ENCODE measurements around the gene COBL.

- no peak for TF ChIP-seq TEAD4 (IDR thresholded peaks at IDR 0.05)
- no peak for TF ChIP-seq REST (IDR thresholded peaks at IDR 0.05; ENCODE audit: low read depth)
- TF ChIP-seq EP300 (IDR thresholded peaks at IDR 0.05; ENCODE audit: borderline replicate concordance): no peak
- TF ChIP-seq YY1 (IDR thresholded peaks at IDR 0.05; ENCODE audit: low read depth): no peak
- TF ChIP-seq EGR1 (IDR thresholded peaks at IDR 0.05): no peak
- no peak for TF ChIP-seq RAD21 (IDR thresholded peaks at IDR 0.05; ENCODE audit: low read depth)
- TF ChIP-seq TAF1 (IDR thresholded peaks at IDR 0.05; ENCODE audit: low read depth): no peak
- no peak for TF ChIP-seq CEBPB (IDR thresholded peaks at IDR 0.05)
These were observed 203.0 kb downstream of the COBL start for GRCh38 chr7:51113560-51113959.
